ENCODE results near the gene CHCHD6. TPM values are rescaled to one million over a fixed set of nuclear protein-coding genes. Genes with fewer than 3 reads are reported as not detected.
A peak's percentile ranks its signal among the peaks of the same experiment; 100 is the strongest.

Gene CHCHD6
- total and polyA plus RNA-seq, 12 donors: 5.2 to 27.0 (median 10.2) TPM

DNA sequence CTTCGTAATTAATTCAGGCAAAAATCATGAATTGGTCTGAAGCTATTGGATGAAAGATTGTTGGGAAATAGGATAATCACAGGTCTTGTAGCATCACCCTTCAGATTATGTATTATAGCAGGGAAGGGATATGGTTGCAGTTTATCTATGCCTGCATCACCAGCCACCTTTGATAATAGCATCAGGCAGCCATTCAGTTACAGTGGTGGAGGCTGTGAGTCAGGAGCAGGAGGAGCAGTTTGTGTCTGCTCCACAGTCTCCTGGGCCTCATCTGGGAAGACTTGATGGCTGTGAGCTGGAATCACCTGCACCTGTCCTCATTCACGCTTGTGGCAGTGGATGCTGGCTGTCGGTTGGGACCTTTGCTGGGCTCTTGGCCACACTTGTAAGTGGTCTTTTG is 174.6 kb downstream of the CHCHD6 start:
- H3K9me3 ChIP-seq: no peaks in the 10 kb centered on the region
- H3K27ac ChIP-seq: no peak overlapping the region
- no peak overlapping the region for H3K4me3 ChIP-seq
- no peak for DNase-seq
- H3K27me3 ChIP-seq: no peaks in the 10 kb centered on the region
- TF ChIP-seq, protein P1, sequence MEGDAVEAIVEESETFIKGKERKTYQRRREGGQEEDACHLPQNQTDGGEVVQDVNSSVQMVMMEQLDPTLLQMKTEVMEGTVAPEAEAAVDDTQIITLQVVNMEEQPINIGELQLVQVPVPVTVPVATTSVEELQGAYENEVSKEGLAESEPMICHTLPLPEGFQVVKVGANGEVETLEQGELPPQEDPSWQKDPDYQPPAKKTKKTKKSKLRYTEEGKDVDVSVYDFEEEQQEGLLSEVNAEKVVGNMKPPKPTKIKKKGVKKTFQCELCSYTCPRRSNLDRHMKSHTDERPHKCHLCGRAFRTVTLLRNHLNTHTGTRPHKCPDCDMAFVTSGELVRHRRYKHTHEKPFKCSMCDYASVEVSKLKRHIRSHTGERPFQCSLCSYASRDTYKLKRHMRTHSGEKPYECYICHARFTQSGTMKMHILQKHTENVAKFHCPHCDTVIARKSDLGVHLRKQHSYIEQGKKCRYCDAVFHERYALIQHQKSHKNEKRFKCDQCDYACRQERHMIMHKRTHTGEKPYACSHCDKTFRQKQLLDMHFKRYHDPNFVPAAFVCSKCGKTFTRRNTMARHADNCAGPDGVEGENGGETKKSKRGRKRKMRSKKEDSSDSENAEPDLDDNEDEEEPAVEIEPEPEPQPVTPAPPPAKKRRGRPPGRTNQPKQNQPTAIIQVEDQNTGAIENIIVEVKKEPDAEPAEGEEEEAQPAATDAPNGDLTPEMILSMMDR (IDR thresholded peaks at IDR 0.05): no peak
- ATAC-seq: no peak
- peaks cover 0 to 13% (median 0%) of the 10 kb centered on the region in 9 donors for H3K4me1 ChIP-seq
- intact Hi-C loops (cut with DNase I): no loop called here
- 97 to 99% methylated on average over 3 of the region's 3 CpGs for WGBS, 2 donors
- H3K36me3 ChIP-seq: no peaks in the 10 kb centered on the region

DNA sequence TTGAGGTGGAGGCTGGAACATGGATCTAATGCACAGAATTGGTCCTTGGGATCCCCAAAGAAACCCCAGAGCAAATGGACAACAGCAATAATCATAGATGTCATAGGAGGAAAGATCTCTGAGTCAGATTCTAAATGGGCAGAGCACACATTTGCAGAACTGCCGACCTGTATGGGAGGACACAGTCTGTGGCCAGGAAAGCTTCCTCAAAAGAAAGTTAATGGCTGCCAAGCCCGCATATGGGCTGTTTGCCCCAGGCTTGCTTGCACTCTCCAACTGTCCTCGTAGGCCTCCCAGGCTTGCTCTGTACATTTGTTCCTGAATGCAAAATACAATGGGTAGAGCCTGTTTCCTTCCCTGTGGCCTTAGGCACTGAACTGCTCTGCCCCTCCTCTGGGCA is 176.9 kb downstream of the CHCHD6 start:
- no peak overlapping the region for H3K4me3 ChIP-seq
- no peak for DNase-seq
- no peaks in the 10 kb centered on the region for H3K36me3 ChIP-seq
- H3K4me1 ChIP-seq: peaks cover 0 to 16% (median 0%) of the 10 kb centered on the region in 9 donors
- intact Hi-C loops (cut with DNase I): no loop called here
- H3K27me3 ChIP-seq: no peaks in the 10 kb centered on the region
- no peak overlapping the region for H3K27ac ChIP-seq
- TF ChIP-seq, protein P1 (IDR thresholded peaks at IDR 0.05): no peak
- H3K9me3 ChIP-seq: no peaks in the 10 kb centered on the region
- peak in 1 of 8 donors; percentile 11 for ATAC-seq
- 86 to 90% methylated on average over 3 of the region's 3 CpGs for WGBS, 2 donors

DNA sequence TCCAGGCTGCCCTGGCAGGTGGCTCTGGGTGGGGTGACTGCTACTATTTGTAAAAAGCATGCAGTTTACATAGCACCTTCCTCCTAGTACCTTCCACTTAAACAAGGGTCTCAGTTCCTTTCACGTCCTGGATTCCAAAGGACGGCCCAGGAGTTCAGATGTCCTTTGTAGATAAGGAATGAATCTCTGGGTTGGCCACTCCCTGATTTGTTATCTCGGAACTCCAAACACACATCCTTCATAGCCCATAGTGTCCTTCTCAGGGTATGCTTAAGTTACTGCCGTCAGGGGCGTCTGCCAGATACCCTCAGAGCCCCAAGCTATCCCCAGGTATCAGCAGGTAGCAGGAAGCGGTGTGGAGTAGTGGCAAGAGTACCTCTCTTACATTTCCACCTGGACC is 177.8 kb downstream of the CHCHD6 start:
- Histone ChIP-seq H3K36me3 (no peaks in the 10 kb centered on the region), H3K27ac (no peak overlapping the region), H3K4me3 (no peak overlapping the region), H3K4me1 (peaks cover 0 to 21% (median 0%) of the 10 kb centered on the region in 9 donors), H3K9me3 (no peaks in the 10 kb centered on the region), H3K27me3 (no peaks in the 10 kb centered on the region)
- DNase-seq (no peak), ATAC-seq (no peak)
- intact Hi-C loops (cut with DNase I): no loop called here
- WGBS, 2 donors: 92 to 95% methylated on average over 6 of the region's 6 CpGs
- TF ChIP-seq, protein P1 (IDR thresholded peaks at IDR 0.05): no peak

DNA sequence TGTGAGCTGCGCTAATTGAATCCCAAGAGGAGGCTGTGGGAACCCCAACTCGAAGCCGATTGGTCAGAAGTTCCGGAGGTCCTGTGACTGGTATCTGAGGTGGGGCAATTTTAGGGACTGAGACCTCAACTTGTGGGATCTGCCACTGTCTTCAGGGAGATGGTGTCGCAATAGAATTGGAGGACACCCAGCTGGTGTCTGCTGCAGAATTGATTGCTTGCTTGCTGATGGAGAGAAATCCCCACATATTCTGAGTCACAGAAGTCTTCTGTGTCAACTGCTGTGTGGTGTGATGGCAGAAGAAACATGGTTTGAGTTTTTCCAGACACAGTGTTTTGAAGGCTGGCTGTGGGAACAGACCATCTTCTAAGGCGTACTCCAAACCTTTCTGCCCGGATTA is 179.2 kb downstream of the CHCHD6 start:
- intact Hi-C loops (cut with DNase I): no loop called here
- Histone ChIP-seq H3K4me3 (no peak overlapping the region), H3K4me1 (peaks cover 0 to 20% (median 4%) of the 10 kb centered on the region in 9 donors), H3K27ac (no peak overlapping the region), H3K36me3 (no peaks in the 10 kb centered on the region), H3K27me3 (no peaks in the 10 kb centered on the region), H3K9me3 (no peaks in the 10 kb centered on the region)
- ATAC-seq: peak in 1 of 8 donors; percentile 50
- 92% methylated on average over 7 of the region's 7 CpGs for WGBS, 2 donors
- no peak for DNase-seq
- TF ChIP-seq, protein P1 (IDR thresholded peaks at IDR 0.05): no peak

All from heart right ventricle (tissue), 16 donors.